ENCODE results near the gene MGAT5.

- TF ChIP-seq CTCF (IDR thresholded peaks at IDR 0.05) (no peak), POLR2A (IDR thresholded peaks at IDR 0.05) (no peak)
Observed at GRCh38 chr2:134391751-134392160, 137.9 kb downstream of the MGAT5 start.
